Activated gamma-delta T cell treated with anti-CD3 and anti-CD28 coated beads, Interleukin-2, amount 50 U/mL, for 16 hours (primary cell): ENCODE results near the gene KIF1B.
"Not testable (repeated sequence)": the region's sequence is repeated elsewhere in the genome, so short reads cannot be mapped to it uniquely, and the experiment has no call there.

ENCODE experiments used
- DNase-seq: peaks from one replicate; pipeline ENCODE4 v3.0.0-alpha.2; 2020; ENCODE audit warnings: low read depth

Gene KIF1B

GRCh38 chr1:10195570-10195969 lies 14.8 kb upstream of the KIF1B start:
- no peak for DNase-seq

- no peak for DNase-seq
Measured at GRCh38 chr1:10196976-10197375, 13.4 kb upstream of the KIF1B start.

DNA sequence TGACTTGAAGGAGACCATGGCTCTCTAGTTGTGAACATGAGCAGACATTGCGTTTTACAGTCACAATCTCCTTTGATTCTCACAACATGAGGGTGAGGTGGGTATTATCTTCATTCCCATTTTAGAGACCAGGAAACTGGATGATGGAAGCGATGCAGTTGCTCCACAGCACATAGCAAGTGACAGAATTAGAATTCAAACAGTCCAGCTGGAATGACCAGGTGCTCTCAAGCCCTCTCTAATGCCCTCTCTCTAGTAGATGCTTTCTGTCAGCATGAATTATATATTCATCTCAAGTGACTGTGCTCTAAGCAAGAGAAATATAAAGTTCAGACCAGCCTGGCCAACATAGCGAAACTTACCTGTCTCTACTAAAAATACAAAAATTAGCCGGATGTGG lies 9.8 kb upstream of the KIF1B start:
- no peak for DNase-seq

GRCh38 chr1:10204003-10204642 lies 6.2 kb upstream of the KIF1B start:
- DNase-seq, result no peak

GRCh38 chr1:10205206-10205605 lies 5.2 kb upstream of the KIF1B start:
- DNase-seq, result not testable (repeated sequence)

- no peak for DNase-seq
Measured at GRCh38 chr1:10207810-10208209, 2.6 kb upstream of the KIF1B start.

GRCh38 chr1:10208537-10208936 lies 1.8 kb upstream of the KIF1B start:
- DNase-seq, result no peak

- DNase-seq, result no peak
Measured at GRCh38 chr1:10209590-10209904, 823 bp upstream of the KIF1B start.

- DNase-seq, result no peak
Measured at GRCh38 chr1:10210841-10211804, 753 bp downstream of the KIF1B start.

- DNase-seq, result no peak
Measured at GRCh38 chr1:10211805-10212410, 1.5 kb downstream of the KIF1B start.

GRCh38 chr1:10212476-10212875 lies 2.1 kb downstream of the KIF1B start:
- no peak for DNase-seq

DNA sequence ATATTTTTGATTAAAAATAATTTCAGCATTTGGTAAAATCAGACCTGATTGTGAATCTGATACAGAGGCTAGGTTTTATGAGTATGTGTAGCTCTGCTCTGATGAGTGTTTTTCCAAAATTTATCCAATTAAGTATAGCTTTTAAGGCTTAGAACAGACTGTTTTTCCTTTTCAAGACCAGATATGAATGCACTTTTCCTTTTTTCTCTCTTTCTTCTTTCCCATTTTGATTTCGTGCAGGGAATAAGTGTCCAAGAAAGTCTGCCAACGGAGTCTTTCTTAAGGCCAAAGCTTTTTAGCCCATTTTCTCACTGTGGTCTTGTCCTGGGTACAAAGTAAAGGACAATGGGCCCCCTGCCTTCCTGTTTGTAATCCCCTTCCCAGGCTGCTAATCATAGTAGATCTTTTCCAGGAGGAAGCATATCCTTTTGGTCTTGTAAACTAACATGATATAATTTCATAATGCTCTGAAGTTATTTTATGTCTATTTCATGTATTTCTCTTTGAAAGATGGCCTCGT lies 2.9 kb downstream of the KIF1B start:
- no peak for DNase-seq

GRCh38 chr1:10216090-10216749 lies 5.8 kb downstream of the KIF1B start:
- DNase-seq, result no peak

GRCh38 chr1:10217748-10218441 lies 7.5 kb downstream of the KIF1B start:
- no peak for DNase-seq

DNA sequence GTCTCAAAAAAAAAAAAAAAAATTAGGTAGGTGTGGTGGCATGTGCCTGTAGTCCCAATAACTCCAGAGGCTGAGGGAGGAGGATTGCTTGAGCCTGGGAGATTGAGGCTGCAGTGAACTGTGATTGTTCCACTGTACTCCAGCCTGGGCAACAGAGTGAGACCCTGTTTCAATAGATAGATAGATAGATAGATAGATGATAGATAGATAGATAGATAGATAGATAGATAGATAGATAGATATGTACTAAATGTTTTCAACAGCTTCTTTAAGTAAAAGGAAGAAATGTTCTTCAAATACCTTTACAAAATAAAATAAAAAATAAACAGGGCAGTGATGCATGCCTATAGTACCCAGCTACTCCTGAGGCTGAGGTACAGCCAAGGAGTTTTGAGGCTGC lies 9.8 kb downstream of the KIF1B start:
- no peak for DNase-seq

- not testable (repeated sequence) for DNase-seq
Measured at GRCh38 chr1:10220657-10221056, 10.3 kb downstream of the KIF1B start.

GRCh38 chr1:10225573-10225972 lies 15.2 kb downstream of the KIF1B start:
- no peak for DNase-seq

DNA sequence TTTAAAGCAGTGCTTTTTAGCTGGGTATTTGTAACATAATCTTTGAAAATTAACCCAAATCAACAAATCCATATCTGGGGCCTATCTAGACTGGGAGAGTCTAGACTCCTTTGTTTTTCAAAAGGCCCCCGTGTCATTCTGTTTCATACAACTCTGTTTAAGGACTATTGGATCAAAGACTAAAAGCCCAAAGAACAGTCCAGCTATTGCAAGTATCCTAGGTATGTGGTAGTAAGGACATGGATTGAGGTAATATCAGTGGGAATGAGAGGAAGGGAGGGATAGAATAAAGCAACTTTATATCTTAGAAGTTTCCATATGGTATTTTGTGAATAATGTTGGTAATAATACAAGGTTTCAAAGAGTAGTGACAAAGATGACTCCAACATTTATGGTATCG lies 18.2 kb downstream of the KIF1B start:
- no peak for DNase-seq

DNA sequence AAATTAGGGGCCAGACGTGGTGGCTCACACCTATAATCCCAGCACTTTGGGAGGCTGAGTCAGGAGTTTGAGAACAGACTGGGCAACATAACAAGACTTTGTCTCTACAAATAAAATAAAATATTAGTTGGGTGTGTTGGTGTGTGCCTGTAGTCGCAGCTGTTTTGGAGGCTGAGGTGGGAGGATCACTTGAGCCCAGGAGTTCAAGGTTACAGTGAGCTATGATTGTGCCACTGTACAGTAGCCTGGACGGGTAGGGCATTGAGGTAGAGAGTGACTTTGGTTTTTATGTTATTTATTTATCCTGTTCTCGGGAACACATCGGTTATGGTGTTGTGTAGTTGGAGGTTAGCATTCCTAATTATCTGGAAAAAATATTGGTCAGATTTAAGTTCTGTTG lies 19.5 kb downstream of the KIF1B start:
- no peak for DNase-seq

DNA sequence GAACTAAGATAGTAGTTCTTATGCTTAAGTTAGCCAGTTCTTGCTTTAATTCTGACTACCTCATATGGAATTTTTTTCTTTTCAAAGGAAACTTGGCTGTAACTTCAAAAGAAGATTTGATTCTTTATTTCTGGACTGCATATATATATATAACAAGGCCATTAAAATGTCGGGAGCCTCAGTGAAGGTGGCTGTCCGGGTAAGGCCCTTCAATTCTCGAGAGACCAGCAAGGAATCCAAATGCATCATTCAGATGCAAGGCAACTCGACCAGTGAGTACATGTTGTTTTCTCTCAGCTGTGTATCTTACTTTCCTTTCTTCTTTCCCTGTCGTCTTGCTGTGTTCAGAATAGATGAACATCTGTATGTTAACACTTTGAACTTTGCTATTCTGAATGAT lies 21.8 kb downstream of the KIF1B start:
- no peak for DNase-seq

- no peak for DNase-seq
Measured at GRCh38 chr1:10236405-10237156, 26.2 kb downstream of the KIF1B start.
